Measurements from ENCODE around the gene PRKCQ. TPM values are rescaled to one million over a fixed set of nuclear protein-coding genes. Genes with fewer than 3 reads are reported as not detected.
"Not testable (repeated sequence)": the region's sequence is repeated elsewhere in the genome, so short reads cannot be mapped to it uniquely, and the experiment has no call there.

PRKCQ gene
- total RNA-seq, 1 experiment from 2014 or later: 0.16 TPM

DNA sequence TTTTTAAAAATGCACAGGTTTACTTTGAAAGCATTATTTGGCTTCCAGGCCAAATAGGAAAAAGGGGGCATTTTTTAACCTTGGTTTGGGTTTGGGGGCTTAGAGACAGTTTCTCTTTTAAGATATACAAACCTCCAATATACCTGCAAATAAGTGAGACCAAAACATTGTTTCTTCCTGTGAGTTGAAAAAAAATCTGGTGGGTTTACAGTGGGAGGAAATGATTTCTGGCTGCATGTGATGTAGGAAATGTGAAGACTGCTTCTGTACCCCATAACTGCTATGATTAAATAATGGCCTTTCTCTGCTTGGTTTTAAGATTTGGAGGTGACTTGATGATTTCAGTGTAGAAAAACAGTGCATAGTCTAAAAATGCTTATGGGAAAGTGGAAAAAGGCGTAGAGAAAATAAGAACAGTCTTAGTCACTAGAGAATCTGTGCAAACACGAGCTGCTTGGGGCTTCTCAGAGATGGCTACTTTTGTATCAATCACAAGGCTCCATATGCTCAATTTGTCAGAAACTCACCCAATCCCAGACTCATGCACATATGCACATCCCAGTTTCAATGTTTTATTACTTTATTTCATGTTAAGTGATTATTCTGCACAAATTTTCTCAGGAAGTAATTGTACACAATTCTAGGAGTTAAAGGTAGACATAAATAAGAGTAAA is 22.1 kb upstream of the PRKCQ start:
- peaks cover 34% of the 10 kb centered on the region for H3K27me3 ChIP-seq
- H3K9me3 ChIP-seq: no peaks in the 10 kb centered on the region
- no peak for DNase-seq
- H3K4me3 ChIP-seq: no peak overlapping the region
- H3K36me3 ChIP-seq: no peaks in the 10 kb centered on the region

- peaks cover 38% of the 10 kb centered on the region for H3K27me3 ChIP-seq
- H3K36me3 ChIP-seq: no peaks in the 10 kb centered on the region
- no peaks in the 10 kb centered on the region for H3K9me3 ChIP-seq
- H3K4me3 ChIP-seq: no peak overlapping the region
- DNase-seq: no peak
These were observed 21.2 kb upstream of the PRKCQ start for GRCh38 chr10:6601246-6601805.

GRCh38 chr10:6600224-6600987 is 20.3 kb upstream of the PRKCQ start:
- H3K9me3 ChIP-seq: no peaks in the 10 kb centered on the region
- no peak overlapping the region for H3K4me3 ChIP-seq
- peaks cover 46% of the 10 kb centered on the region for H3K27me3 ChIP-seq
- H3K36me3 ChIP-seq: no peaks in the 10 kb centered on the region
- DNase-seq: no peak

DNA sequence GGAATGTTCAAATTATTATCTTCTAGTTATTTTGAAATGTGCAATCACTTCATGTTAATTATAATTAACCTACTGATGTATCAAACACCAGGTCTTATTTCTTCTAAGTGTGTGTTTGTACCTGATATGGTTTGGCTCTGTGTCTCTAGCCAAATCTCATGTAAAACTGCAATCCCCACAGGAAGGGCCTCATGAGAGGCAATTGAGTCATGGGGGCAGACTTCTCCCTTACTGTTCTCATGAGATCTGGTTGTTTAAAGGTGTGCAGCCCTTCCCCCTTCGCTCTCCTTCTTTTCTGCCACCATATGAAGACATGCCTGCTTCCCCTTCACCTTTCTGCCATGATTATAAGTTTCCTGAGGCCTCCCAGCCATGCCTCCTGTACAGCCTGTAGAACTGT is 18.6 kb upstream of the PRKCQ start:
- H3K27me3 ChIP-seq: peaks cover 32% of the 10 kb centered on the region

DNA sequence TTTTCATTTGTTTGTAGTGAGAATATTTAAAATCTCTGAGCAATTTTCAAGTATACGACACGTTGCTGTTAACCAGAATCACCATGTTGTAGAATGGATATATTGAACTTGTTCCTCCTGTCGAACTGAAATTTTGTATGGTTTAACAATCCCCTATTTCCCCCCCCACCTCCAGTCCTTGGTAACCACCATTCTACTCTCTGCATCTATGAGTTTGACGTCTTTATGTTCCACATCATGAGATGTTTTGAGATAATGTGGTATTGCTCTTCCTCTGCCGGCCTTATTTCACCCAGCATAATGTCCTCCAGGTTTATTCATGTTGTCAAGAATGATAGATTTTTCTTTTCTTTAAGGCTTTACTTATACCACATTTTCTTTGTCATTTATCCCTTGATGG is 17.4 kb upstream of the PRKCQ start:
- H3K36me3 ChIP-seq: no peaks in the 10 kb centered on the region
- DNase-seq: no peak
- H3K9me3 ChIP-seq: no peaks in the 10 kb centered on the region
- peaks cover 24% of the 10 kb centered on the region for H3K27me3 ChIP-seq
- H3K4me3 ChIP-seq: no peak overlapping the region

More for the DNA sequence above, 18.6 kb upstream of the PRKCQ start:
- no peaks in the 10 kb centered on the region for H3K36me3 ChIP-seq
- H3K9me3 ChIP-seq: no peaks in the 10 kb centered on the region
- no peak for DNase-seq
- no peak overlapping the region for H3K4me3 ChIP-seq

- H3K9me3 ChIP-seq: no peaks in the 10 kb centered on the region
- no peaks in the 10 kb centered on the region for H3K36me3 ChIP-seq
- H3K4me3 ChIP-seq: no peak overlapping the region
- H3K27me3 ChIP-seq: peaks cover 22% of the 10 kb centered on the region
- no peak for DNase-seq
These were observed 15.4 kb upstream of the PRKCQ start for GRCh38 chr10:6595499-6595898.

- no peak for DNase-seq
- H3K9me3 ChIP-seq: no peaks in the 10 kb centered on the region
These were observed 13.2 kb upstream of the PRKCQ start for GRCh38 chr10:6593241-6593671.

DNA sequence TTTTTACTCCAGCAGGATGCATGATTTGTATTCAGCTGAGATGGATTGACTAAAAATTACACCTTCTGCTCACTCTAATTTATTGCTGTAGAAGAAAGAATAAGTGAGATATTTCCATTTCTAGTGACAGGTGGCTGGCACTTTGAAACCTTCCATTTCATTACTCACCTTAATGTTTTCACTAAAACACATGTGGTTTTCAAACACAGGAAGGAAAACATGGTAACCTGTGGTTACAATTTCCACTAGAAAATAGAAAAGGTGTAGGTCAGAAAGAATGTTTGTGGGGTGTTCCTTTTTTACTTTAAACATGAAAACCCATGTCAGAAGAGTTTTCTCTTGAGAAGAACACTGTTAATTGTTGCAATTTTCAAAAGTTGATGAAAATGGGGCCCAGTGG is 12.0 kb upstream of the PRKCQ start:
- H3K4me3 ChIP-seq: no peak overlapping the region
- no peak for DNase-seq
- H3K27me3 ChIP-seq: peaks cover 12% of the 10 kb centered on the region
- no peaks in the 10 kb centered on the region for H3K36me3 ChIP-seq
- H3K9me3 ChIP-seq: no peaks in the 10 kb centered on the region

More at GRCh38 chr10:6593241-6593671, 13.2 kb upstream of the PRKCQ start:
- Histone ChIP-seq H3K36me3 (no peaks in the 10 kb centered on the region), H3K4me3 (no peak overlapping the region), H3K27me3 (peaks cover 18% of the 10 kb centered on the region)

- DNase-seq: no peak
- Histone ChIP-seq H3K36me3 (no peaks in the 10 kb centered on the region), H3K9me3 (no peaks in the 10 kb centered on the region), H3K27me3 (peaks cover 11% of the 10 kb centered on the region), H3K4me3 (no peak overlapping the region)
These were observed 11.6 kb upstream of the PRKCQ start for GRCh38 chr10:6591668-6592067.

DNA sequence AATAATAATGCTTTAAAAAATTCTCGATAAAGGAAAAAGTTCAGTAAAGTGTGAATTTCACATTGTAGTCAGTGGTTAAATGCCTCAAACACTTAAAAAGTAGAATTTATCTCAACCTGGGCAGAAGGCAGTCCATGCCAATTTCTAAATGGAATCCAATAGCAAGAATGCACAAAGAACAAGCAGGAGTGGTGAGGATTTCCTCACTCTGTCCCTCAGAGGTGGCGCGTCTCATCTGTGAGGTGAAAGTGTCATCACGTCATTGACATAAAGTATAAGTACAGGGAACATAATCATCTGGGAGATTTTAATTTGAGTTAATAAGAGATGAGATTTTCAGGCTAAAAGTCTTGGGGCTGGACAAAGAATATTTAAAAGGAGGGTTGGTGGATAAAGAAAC is 10.0 kb upstream of the PRKCQ start:
- H3K27me3 ChIP-seq: no peaks in the 10 kb centered on the region
- no peaks in the 10 kb centered on the region for H3K36me3 ChIP-seq
- no peaks in the 10 kb centered on the region for H3K9me3 ChIP-seq
- DNase-seq: no peak
- no peak overlapping the region for H3K4me3 ChIP-seq

GRCh38 chr10:6589287-6590094 is 9.4 kb upstream of the PRKCQ start:
- Histone ChIP-seq H3K9me3 (no peaks in the 10 kb centered on the region), H3K27me3 (no peaks in the 10 kb centered on the region), H3K4me3 (no peak overlapping the region), H3K36me3 (no peaks in the 10 kb centered on the region)
- DNase-seq: no peak

- no peak for DNase-seq
- Histone ChIP-seq H3K9me3 (no peaks in the 10 kb centered on the region), H3K4me3 (no peak overlapping the region), H3K27me3 (no peaks in the 10 kb centered on the region), H3K36me3 (no peaks in the 10 kb centered on the region)
These were observed 8.8 kb upstream of the PRKCQ start for GRCh38 chr10:6588845-6589244.

DNA sequence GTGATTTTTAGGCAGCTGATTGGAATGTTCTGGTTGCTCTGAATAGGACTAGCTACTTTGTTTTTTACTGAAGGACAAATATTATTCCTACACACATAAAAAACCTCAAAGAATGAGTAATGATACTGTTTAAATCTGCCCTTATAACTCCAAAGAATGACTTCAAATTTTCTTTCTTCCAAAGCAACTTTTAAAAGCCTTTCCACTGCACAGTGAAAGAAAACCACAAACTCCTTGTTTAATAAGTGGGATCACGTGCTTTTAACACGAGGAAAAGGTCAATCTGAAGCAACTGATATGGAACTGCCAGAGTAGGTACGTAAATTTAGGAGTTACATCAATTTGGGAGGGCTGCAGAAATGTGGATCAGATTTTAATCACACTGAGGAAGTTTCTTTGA is 8.0 kb upstream of the PRKCQ start:
- Histone ChIP-seq H3K36me3 (no peaks in the 10 kb centered on the region), H3K9me3 (no peaks in the 10 kb centered on the region), H3K27me3 (no peaks in the 10 kb centered on the region), H3K4me3 (no peak overlapping the region)
- no peak for DNase-seq

DNA sequence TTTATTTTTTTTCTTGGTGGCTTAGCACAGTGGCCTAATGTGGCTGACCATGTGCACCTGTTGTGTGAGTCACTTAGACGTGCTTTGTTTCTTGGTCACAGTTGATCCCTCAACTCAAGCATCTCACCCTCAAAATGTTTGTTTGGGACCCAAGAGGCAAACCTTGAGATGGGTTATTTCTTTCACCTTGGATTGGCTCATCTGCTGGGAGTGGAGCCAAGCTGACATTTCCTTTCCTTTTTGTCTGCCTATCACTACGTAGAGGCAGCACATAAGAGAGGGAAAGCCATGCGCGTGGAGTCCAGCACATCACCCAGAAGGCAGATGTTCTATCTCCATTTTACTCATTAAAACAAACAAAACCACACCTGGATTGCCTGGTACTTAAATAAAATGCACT is 6.4 kb upstream of the PRKCQ start:
- H3K4me3 ChIP-seq: no peak overlapping the region
- DNase-seq: no peak
- no peaks in the 10 kb centered on the region for H3K36me3 ChIP-seq
- H3K27me3 ChIP-seq: no peaks in the 10 kb centered on the region
- H3K9me3 ChIP-seq: no peaks in the 10 kb centered on the region

GRCh38 chr10:6583447-6583846 is 3.4 kb upstream of the PRKCQ start:
- Histone ChIP-seq H3K9me3 (no peaks in the 10 kb centered on the region), H3K27me3 (peaks cover 8% of the 10 kb centered on the region)

GRCh38 chr10:6582913-6583312 is 2.8 kb upstream of the PRKCQ start:
- H3K9me3 ChIP-seq, DNase-seq, H3K36me3 ChIP-seq, H3K4me3 ChIP-seq: not testable (repeated sequence)
- H3K27me3 ChIP-seq: peaks cover 14% of the 10 kb centered on the region

More at GRCh38 chr10:6583447-6583846, 3.4 kb upstream of the PRKCQ start:
- Histone ChIP-seq H3K4me3 (no peak overlapping the region), H3K36me3 (no peaks in the 10 kb centered on the region)
- DNase-seq: no peak

DNA sequence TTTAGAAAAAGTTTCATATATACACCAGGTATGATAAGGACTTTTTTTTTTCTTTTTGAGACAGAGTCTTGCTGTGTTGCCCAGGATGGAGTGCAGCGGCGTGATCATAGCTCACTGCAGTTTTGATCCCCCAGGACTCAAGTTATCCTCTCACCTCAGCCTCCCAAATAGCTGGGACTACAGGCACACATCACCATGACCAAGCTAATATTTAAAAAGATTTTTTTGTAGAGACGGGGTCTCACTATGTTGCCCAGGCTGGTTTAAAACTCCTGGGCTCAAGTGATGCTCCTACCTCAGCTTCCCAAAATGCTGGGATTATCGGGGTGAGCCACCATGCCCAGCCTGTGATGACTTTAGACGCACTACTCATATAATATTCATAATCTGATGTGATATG is 2.2 kb upstream of the PRKCQ start:
- peaks cover 20% of the 10 kb centered on the region for H3K27me3 ChIP-seq

More for the DNA sequence above, 2.2 kb upstream of the PRKCQ start:
- DNase-seq: no peak
- H3K4me3 ChIP-seq: no peak overlapping the region
- H3K9me3 ChIP-seq: no peaks in the 10 kb centered on the region
- H3K36me3 ChIP-seq: no peaks in the 10 kb centered on the region

All from MG63 (cell line).